ENCODE measurements around the gene DTNB. TPM values are rescaled to one million over a fixed set of nuclear protein-coding genes. Genes with fewer than 3 reads are reported as not detected.

DTNB gene
- total and polyA plus RNA-seq, 2 of the 4 experiments (the other 2 are of a cell fraction), result 3.8 to 5.3 TPM

- dilution Hi-C loops (cut with HindIII; ENCODE audit: low sequenced_read_pairs, unreplicated experiment) (no loop called here), in situ Hi-C loops (cut with MboI; ENCODE audit: low sequenced_read_pairs) (no loop called here), intact Hi-C loops (cut with micrococcal nuclease) (no loop called here)
- no peak overlapping the region for H3K9ac ChIP-seq (ENCODE audit: low read depth, low read length)
- ChIA-PET POLR2A (ENCODE audit: unreplicated experiment) (no interaction called here), CTCF (interaction anchor here (1.7 kb wide), 1 partner anchor 10 kb away, joined by 7 read pairs; no protein-coding TSS in a partner anchor)
- no peak overlapping the region for H3K4ac ChIP-seq (ENCODE audit: low read depth, low read length)
- no peak overlapping the region for H3K14ac ChIP-seq (replicated peaks; ENCODE audit: low read depth, low read length)
- H3K56ac ChIP-seq (ENCODE audit: extremely low read depth, insufficient read depth, low read length), result no peak overlapping the region
- H3K27ac ChIP-seq (ENCODE audit: insufficient read depth, low read length), result no peak overlapping the region
- 0 out of 2 replicates have a peak, but pooled peaks cover 5% of the 10 kb centered on the region for H3K9me1 ChIP-seq (ENCODE audit: insufficient read depth, low read length)
- no peak overlapping the region for H2AK5ac ChIP-seq (ENCODE audit: low read depth, low read length)
- no peak overlapping the region for H2BK15ac ChIP-seq (ENCODE audit: low read depth, low read length)
- no peaks in the 10 kb centered on the region for H3K36me3 ChIP-seq (ENCODE audit: control insufficient read depth, insufficient read depth, low read length)
- no peak for ATAC-seq (ENCODE audit: low read depth)
- no peak overlapping the region for H2BK120ac ChIP-seq (ENCODE audit: low read depth, low read length)
- 75% methylated on average over 8 of the region's 27 CpGs; no CpG with 5 or more reads in 1 of the 2 experiments for WGBS, 2 experiments (ENCODE audit: extremely low coverage in 2 of 2, insufficient read length in 1 of 2)
- no peaks in the 10 kb centered on the region for H3K4me1 ChIP-seq (ENCODE audit: control insufficient read depth, insufficient read depth, low read length)
- no peak overlapping the region for H4K91ac ChIP-seq (ENCODE audit: insufficient read depth, low read depth, low read length)
- BruUV-seq (replicated peaks), result no TSS peak
- H2AFZ ChIP-seq (replicated peaks; ENCODE audit: low read length, poor library complexity), result no peak overlapping the region
- no peak overlapping the region for H3K4me2 ChIP-seq (ENCODE audit: low read depth, low read length)
- no peak overlapping the region for H2BK20ac ChIP-seq (ENCODE audit: low read depth, low read length)
- no peaks in the 10 kb centered on the region for H4K20me1 ChIP-seq (ENCODE audit: insufficient read depth, low read length)
- no peaks in the 10 kb centered on the region for H3K79me1 ChIP-seq (ENCODE audit: low read depth in 1 of 2, low read length in 2 of 2)
- H2AK9ac ChIP-seq (replicated peaks; ENCODE audit: low read depth, low read length, poor library complexity), result no peak overlapping the region
- H3K9me3 ChIP-seq (ENCODE audit: control insufficient read depth, insufficient read depth, low read length), result no peaks in the 10 kb centered on the region
- no peak overlapping the region for H3K4me3 ChIP-seq (ENCODE audit: insufficient read depth, low read depth, low read length)
- H2BK5ac ChIP-seq (ENCODE audit: low read depth, low read length, poor library complexity, severe bottlenecking), result no peak overlapping the region
- no peak overlapping the region for H4K5ac ChIP-seq (ENCODE audit: low read depth, low read length)
- no peak overlapping the region for H4K8ac ChIP-seq (ENCODE audit: low read depth in 2 of 2, low read length in 2 of 2)
- DNase-seq, result no peak
- H3K18ac ChIP-seq (ENCODE audit: low read depth, low read length), result no peak overlapping the region
- no peak overlapping the region for H3K23ac ChIP-seq (ENCODE audit: low read depth, low read length)
- peaks cover 4% of the 10 kb centered on the region for H3K27me3 ChIP-seq (ENCODE audit: control insufficient read depth, insufficient read depth, low read length)
- TF ChIP-seq POLR2A (IDR thresholded peaks at IDR 0.05; ENCODE audit: low read depth, low read length), result no peak
- TF ChIP-seq USF2 (IDR thresholded peaks at IDR 0.05; ENCODE audit: low read depth, low read length), result no peak
- TF ChIP-seq MAZ (IDR thresholded peaks at IDR 0.05; ENCODE audit: borderline replicate concordance, low read depth, low read length), result no peak
- TF ChIP-seq, protein P1, sequence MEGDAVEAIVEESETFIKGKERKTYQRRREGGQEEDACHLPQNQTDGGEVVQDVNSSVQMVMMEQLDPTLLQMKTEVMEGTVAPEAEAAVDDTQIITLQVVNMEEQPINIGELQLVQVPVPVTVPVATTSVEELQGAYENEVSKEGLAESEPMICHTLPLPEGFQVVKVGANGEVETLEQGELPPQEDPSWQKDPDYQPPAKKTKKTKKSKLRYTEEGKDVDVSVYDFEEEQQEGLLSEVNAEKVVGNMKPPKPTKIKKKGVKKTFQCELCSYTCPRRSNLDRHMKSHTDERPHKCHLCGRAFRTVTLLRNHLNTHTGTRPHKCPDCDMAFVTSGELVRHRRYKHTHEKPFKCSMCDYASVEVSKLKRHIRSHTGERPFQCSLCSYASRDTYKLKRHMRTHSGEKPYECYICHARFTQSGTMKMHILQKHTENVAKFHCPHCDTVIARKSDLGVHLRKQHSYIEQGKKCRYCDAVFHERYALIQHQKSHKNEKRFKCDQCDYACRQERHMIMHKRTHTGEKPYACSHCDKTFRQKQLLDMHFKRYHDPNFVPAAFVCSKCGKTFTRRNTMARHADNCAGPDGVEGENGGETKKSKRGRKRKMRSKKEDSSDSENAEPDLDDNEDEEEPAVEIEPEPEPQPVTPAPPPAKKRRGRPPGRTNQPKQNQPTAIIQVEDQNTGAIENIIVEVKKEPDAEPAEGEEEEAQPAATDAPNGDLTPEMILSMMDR (conservative IDR thresholded peaks at IDR 0.05; ENCODE audit: low read depth, low read length), result no peak
- TF ChIP-seq NFE2L2 (IDR thresholded peaks at IDR 0.05; ENCODE audit: low read depth, low read length), result no peak
- TF ChIP-seq SMC3 (IDR thresholded peaks at IDR 0.05; ENCODE audit: low read depth, low read length), result no peak
- no peak for TF ChIP-seq CEBPB (IDR thresholded peaks at IDR 0.05; ENCODE audit: low read depth, low read length)
- no peak for TF ChIP-seq MXI1 (IDR thresholded peaks at IDR 0.05; ENCODE audit: borderline replicate concordance, low read depth, low read length)
- TF ChIP-seq RAD21 (IDR thresholded peaks at IDR 0.05; ENCODE audit: low read length), result no peak
- TF ChIP-seq RCOR1 (IDR thresholded peaks at IDR 0.05; ENCODE audit: insufficient replicate concordance, low read length), result no peak
- TF ChIP-seq, protein P2, sequence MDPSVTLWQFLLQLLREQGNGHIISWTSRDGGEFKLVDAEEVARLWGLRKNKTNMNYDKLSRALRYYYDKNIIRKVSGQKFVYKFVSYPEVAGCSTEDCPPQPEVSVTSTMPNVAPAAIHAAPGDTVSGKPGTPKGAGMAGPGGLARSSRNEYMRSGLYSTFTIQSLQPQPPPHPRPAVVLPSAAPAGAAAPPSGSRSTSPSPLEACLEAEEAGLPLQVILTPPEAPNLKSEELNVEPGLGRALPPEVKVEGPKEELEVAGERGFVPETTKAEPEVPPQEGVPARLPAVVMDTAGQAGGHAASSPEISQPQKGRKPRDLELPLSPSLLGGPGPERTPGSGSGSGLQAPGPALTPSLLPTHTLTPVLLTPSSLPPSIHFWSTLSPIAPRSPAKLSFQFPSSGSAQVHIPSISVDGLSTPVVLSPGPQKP (IDR thresholded peaks at IDR 0.05; ENCODE audit: borderline replicate concordance, low read depth, low read length), result no peak
- TF ChIP-seq CHD1 (IDR thresholded peaks at IDR 0.05; ENCODE audit: low read depth, low read length), result no peak
- no peak for TF ChIP-seq MAFK (IDR thresholded peaks at IDR 0.05; ENCODE audit: low read depth, low read length)
- TF ChIP-seq RFX5 (IDR thresholded peaks at IDR 0.05; ENCODE audit: low read depth, low read length), result no peak
Observed at GRCh38 chr2:25371253-25372241, 301.8 kb downstream of the DTNB start.
